OCI-LY7 (cell line): ENCODE data around the gene MRPL49. TPM values are rescaled to one million over a fixed set of nuclear protein-coding genes. Genes with fewer than 3 reads are reported as not detected.

ENCODE experiments used
- BruUV-seq: library from RNA; stranded (reverse); fragments of 400-500 nt; replicated peaks from 2 replicates; lab custom pipeline; 2021; lab: Mats Ljungman, UMichigan
- CTCF ChIA-PET: fragments of 300-600 bp; sonication (Branson Sonifier 250); formaldehyde crosslinking; loops from one replicate; lab custom pipeline; 2022; ENCODE audit warnings: antibody characterized with exemption; ENCODE audit not compliant: unreplicated experiment; lab: Charles Lee
- POLR2A ChIA-PET: fragments of 300-600 bp; sonication (Branson Sonifier 250); formaldehyde crosslinking; loops from one replicate; lab custom pipeline; 2022; ENCODE audit warnings: antibody characterized with exemption; lab: Charles Lee
- DNase-seq: peaks from one replicate; pipeline ENCODE4 v3.0.0-alpha.2; 2015; ENCODE audit warnings: low spot score
- H2AFZ ChIP-seq: fragments of 200-600 bp; sonication (generic), shearing (Covaris generic); 2 replicates; pipeline ENCODE4 v1.6.1; 2014; ENCODE audit warnings: mild to moderate bottlenecking, antibody characterized with exemption, low read length, moderate library complexity
- H3K27ac ChIP-seq: fragments of 200-600 bp; sonication (generic); 2 replicates; pipeline ENCODE4 v1.5.1; 2014; ENCODE audit warnings: mixed run types, low read depth, mild to moderate bottlenecking, moderate library complexity, low read length, inconsistent platforms; ENCODE audit not compliant: poor library complexity, severe bottlenecking
- H3K36me3 ChIP-seq: fragments of 200-600 bp; sonication (generic); 2 replicates; pipeline ENCODE4 v1.6.1; 2014; ENCODE audit warnings: mild to moderate bottlenecking, antibody characterized with exemption, low read length, moderate library complexity, mixed read lengths; ENCODE audit not compliant: insufficient read depth
- H3K4me1 ChIP-seq: fragments of 200-600 bp; sonication (generic); 2 replicates; pipeline ENCODE4 v1.5.1; 2014; ENCODE audit warnings: mild to moderate bottlenecking, low read length; ENCODE audit not compliant: insufficient read depth, poor library complexity, severe bottlenecking
- H3K4me2 ChIP-seq: fragments of 200-600 bp; sonication (generic); 2 replicates; pipeline ENCODE4 v1.6.1; 2014; ENCODE audit warnings: mild to moderate bottlenecking, low read length
- H3K4me3 ChIP-seq: fragments of 200-600 bp; sonication (generic); 2 replicates; pipeline ENCODE4 v1.5.1; 2014; ENCODE audit warnings: mild to moderate bottlenecking, low read depth, low read length; ENCODE audit not compliant: poor library complexity, severe bottlenecking
- H3K79me2 ChIP-seq: fragments of 200-600 bp; sonication (generic); 2 replicates; pipeline ENCODE4 v1.6.1; 2016; ENCODE audit warnings: low read depth, mild to moderate bottlenecking, low read length, moderate library complexity, mixed read lengths; ENCODE audit not compliant: insufficient read depth
- H3K9me2 ChIP-seq: fragments of 200-600 bp; sonication (generic); 2 replicates; pipeline ENCODE4 v1.6.1; 2016; ENCODE audit warnings: mild to moderate bottlenecking, low read length, mixed read lengths; ENCODE audit not compliant: insufficient read depth
- H3K9me3 ChIP-seq: fragments of 200-600 bp; sonication (generic); 2 replicates; pipeline ENCODE4 v1.6.1; 2014; ENCODE audit warnings: mild to moderate bottlenecking, mixed run types, low read length, mixed read lengths
- H4K20me1 ChIP-seq: fragments of 200-600 bp; sonication (generic); 2 replicates; pipeline ENCODE4 v1.6.1; 2014; ENCODE audit warnings: mild to moderate bottlenecking, antibody characterized with exemption, low read length, moderate library complexity, mixed read lengths; ENCODE audit not compliant: insufficient read depth
- EZH2phosphoT487 ChIP-seq: fragments of 200-600 bp; sonication (generic); IDR thresholded peaks from 2 replicates; pipeline ENCODE4 v1.6.1; 2018; ENCODE audit warnings: low read depth, borderline replicate concordance, mild to moderate bottlenecking, mixed run types, antibody characterized with exemption, low read length, moderate library complexity, mixed read lengths
- intact Hi-C: fragments of 100-400 bp; cut with micrococcal nuclease; formaldehyde crosslinking; loops from one replicate; pipeline ENCODE4 v1.10.0; 2022; ENCODE audit not compliant: unreplicated experiment
- total RNA-seq, 2 experiments: library from RNA; depleted of rRNA in 1 of 2; stranded (reverse); fragments of >200 nt in 1 of 2; shearing (Covaris generic) in 1 of 2; gene quantifications; 2 replicates each; pipeline ENCODE4 v1.2.3, GENCODE V29; 2014 to 2022
- TF ChIP-seq, protein P1 (sequence below): fragments of 200-600 bp; sonication (generic); conservative IDR thresholded peaks from 2 replicates; pipeline ENCODE4 v1.5.1; 2014; ENCODE audit warnings: mild to moderate bottlenecking, antibody characterized with exemption, low read length, moderate library complexity, mixed read lengths

The MRPL49 gene
- total RNA-seq, 2 experiments from 2014 or later = 65.2 to 81.6 TPM

DNA sequence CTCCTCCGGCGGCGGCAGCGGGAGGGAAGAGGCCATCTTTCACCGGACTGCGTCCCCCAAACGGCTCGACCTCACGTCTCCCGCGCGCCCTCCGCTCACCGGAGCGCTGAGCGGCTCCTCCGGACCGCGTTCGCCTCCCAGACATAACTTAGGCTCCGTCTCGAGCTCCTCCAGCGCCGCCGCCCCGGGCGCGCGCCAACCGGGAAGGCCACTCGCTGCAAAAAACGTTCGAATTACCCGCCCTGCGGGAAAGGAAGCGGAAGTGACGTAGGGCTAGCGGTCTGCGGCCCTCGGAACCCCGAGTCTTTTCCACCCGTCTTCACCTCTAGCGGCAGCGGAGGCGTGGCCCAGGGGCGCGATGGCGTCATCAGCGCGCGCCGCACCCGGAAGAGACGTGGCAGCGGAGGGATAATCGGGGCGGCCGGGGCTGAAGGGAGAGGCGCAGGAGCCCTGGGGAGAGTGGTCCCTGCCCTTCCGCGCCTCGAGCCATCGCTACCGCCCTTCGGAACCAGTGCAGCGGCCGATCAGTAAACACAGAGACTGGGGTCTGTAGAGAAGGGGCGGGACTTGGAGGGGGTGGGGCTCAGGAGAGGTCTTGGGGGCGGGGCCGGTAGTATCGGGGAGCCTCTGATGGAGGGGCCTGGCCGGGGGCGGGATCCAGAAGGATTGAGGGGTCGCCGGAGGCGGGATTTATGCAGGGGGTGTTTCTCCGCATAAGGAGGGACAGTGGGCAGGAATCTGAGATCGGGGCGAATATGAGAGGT, 38.1 kb upstream of the MRPL49 start, which contains the start of the genes CDCA5 and ZFPL1:
Gene CDCA5, minus strand, starts transcription at position 207 of the 764 bp plus-strand sequence. Its CDS starts 62 bp downstream, at position 145.
Gene ZFPL1, plus strand, starts transcription at position 389 of the 764 bp plus-strand sequence. CDS start 477 bp downstream, outside the sequence.
- peaks cover 57% of the 10 kb centered on the region for H3K79me2 ChIP-seq
- H3K9me2 ChIP-seq = no peaks in the 10 kb centered on the region
- CTCF ChIA-PET = interaction anchor here (0.6 kb wide), 1 partner anchor 71 kb away, joined by 3 read pairs; no protein-coding TSS in a partner anchor
- BruUV-seq = no TSS peak
- H3K4me2 ChIP-seq = peak within 1 kb of the TSS; percentile 85
- POLR2A ChIA-PET = interaction anchor here (0.7 to 1.6 kb wide), 6 partner anchors 8 to 48 kb away, joined by 3 to 7 read pairs (median 4); partner anchors contain the start of genes FAU and MRPL49
- peak within 1 kb of the TSS; percentile 29; the same call in 1 of the 2 replicates for H2AFZ ChIP-seq
- H3K36me3 ChIP-seq = peaks cover 56% of the 10 kb centered on the region
- peak within 1 kb of the TSS; percentile 91 for H3K4me3 ChIP-seq
- DNase-seq = peak; percentile 97
- no peaks in the 10 kb centered on the region for H3K9me3 ChIP-seq
- H4K20me1 ChIP-seq = peaks cover 8% of the 10 kb centered on the region; the same call in 1 of the 2 replicates
- peaks cover 49% of the 10 kb centered on the region for H3K4me1 ChIP-seq
- intact Hi-C loops = loop anchor here (1.0 to 10.0 kb wide), 6 partner anchors 33 to 239 kb away; partner anchors contain the start of genes ARL2, ATG2A, CDC42BPG and SAC3D1
- peak within 1 kb of the TSS; percentile 74 for H3K27ac ChIP-seq
- no peak for TF ChIP-seq EZH2phosphoT487
- TF ChIP-seq, protein P1, sequence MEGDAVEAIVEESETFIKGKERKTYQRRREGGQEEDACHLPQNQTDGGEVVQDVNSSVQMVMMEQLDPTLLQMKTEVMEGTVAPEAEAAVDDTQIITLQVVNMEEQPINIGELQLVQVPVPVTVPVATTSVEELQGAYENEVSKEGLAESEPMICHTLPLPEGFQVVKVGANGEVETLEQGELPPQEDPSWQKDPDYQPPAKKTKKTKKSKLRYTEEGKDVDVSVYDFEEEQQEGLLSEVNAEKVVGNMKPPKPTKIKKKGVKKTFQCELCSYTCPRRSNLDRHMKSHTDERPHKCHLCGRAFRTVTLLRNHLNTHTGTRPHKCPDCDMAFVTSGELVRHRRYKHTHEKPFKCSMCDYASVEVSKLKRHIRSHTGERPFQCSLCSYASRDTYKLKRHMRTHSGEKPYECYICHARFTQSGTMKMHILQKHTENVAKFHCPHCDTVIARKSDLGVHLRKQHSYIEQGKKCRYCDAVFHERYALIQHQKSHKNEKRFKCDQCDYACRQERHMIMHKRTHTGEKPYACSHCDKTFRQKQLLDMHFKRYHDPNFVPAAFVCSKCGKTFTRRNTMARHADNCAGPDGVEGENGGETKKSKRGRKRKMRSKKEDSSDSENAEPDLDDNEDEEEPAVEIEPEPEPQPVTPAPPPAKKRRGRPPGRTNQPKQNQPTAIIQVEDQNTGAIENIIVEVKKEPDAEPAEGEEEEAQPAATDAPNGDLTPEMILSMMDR = no peak

DNA sequence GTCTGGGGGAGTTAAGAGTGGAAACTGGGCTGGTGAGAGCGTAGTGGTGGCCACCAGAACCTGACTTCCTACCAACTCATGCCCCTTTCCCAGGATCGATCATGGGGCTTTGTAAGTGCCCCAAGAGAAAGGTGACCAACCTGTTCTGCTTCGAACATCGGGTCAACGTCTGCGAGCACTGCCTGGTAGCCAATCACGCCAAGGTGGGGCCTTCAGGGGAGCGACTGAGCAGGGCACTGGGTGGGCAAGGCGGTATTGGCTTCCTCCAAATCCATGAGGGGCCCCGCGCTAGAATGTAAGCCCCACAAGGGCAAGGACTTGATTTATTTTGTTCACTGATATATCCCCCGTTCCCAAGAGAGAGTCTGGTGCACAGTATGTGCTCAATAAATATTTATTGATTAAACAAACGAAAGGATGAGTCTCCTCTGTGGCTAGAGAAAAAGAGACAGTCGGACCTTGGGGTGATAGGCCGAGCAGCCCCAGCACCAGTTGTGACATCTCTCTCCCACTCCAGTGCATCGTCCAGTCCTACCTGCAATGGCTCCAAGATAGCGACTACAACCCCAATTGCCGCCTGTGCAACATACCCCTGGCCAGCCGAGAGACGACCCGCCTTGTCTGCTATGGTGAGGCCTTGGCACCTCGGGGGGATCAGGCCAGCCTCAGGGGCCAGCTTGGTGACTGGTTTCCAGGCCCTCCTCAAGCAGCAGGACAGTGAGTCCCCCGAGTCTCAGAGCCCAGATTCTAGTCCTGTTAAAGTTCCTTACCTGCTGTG, 37.3 kb upstream of the MRPL49 start:
- H3K79me2 ChIP-seq = peaks cover 51% of the 10 kb centered on the region

More for the DNA sequence above, 37.3 kb upstream of the MRPL49 start:
- intact Hi-C loops = loop anchor here (1.0 to 10.0 kb wide), 6 partner anchors 33 to 240 kb away; partner anchors contain the start of genes ARL2, ATG2A, CDC42BPG and SAC3D1
- no TSS peak for BruUV-seq
- Histone ChIP-seq H3K4me1 (peaks cover 42% of the 10 kb centered on the region), H2AFZ (no peak overlapping the region; the same call in 1 of the 2 replicates), H3K4me3 (peak overlapping the region; percentile 91), H3K9me3 (no peaks in the 10 kb centered on the region), H3K4me2 (peak overlapping the region; percentile 85), H3K9me2 (no peaks in the 10 kb centered on the region), H4K20me1 (peaks cover 8% of the 10 kb centered on the region; the same call in 1 of the 2 replicates), H3K36me3 (peaks cover 53% of the 10 kb centered on the region), H3K27ac (peak overlapping the region; percentile 74)
- TF ChIP-seq EZH2phosphoT487 = no peak
- TF ChIP-seq, protein P1 = no peak
- ChIA-PET CTCF (no interaction called here), POLR2A (interaction anchor here (0.9 to 1.0 kb wide), 2 partner anchors 9 to 11 kb away, joined by 3 to 4 read pairs; partner anchors contain the start of gene VPS51)
- DNase-seq = no peak
